Measurements from ENCODE around the gene RSPH1.

Gene RSPH1

DNA sequence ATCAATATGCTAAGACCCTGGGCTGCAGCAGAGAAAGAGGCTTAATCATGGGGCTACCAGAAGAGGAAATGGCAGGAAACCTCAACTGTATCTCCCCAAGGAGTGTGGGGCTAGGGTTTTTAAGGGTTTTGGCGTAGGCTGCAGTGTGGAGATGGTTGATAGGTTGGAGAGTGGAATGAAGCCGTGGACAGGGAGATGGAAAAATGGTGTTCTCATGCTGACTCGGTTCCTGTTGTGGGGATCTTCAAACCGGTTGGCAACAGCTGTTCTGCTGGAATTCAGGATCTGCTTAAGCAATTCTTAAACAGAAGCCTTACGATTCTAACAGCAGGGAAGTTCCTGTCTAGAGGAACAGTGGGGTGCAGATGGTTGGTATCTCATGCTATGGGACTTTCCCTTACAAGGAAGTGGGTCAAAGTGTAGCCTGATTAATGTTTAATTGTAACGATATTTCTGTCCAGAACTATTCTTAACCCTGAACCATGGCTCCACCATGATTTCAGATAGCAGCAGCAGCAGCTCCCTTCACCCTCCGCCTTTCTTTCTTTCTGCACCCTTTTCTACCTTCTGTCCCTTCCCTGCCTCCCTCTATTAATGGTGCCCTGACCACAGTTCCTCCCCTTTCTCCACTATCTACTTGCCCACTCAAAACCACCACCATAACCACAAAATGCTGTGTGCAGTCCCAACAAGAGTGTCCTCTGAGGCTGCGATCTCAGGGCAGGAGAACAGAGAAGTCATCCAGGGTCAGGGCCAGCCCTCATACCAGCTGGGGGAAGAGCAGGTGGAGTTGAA lies 30.8 kb downstream of the RSPH1 start:
- no peak for DNase-seq (ENCODE audit: low spot score)

DNA sequence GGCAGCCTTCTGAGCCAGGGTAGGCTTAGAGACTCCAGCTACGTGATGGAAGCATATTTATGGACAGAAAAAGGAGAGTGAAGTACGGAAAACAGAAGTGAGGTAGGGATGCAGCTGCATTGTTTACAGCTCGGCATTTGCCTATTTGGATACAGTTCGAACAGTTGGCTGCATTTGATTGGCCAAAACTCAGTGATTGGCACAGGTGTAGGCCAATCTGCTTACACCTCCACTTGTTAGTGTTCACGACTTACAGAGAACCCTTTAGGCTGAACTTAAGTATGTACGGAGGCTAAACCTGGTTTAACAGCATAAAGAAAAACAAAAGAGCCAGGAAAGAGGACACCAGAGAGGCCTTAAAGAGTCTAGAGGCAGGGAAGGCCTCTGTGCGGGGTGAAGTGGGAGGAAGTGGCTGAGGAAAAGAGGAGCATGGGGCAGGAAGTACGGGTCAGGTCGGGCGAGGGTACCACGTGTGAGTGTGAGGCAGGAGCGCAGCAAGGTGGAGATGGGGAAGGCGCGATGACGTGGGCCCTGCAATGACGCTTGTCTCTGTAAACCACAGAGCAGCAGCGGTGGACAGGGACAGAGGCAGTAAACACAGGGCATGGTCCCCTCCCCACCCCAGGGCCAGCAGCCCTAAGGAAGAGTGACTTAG lies 32.0 kb downstream of the RSPH1 start:
- DNase-seq (ENCODE audit: low spot score) = peak; percentile 79

DNA sequence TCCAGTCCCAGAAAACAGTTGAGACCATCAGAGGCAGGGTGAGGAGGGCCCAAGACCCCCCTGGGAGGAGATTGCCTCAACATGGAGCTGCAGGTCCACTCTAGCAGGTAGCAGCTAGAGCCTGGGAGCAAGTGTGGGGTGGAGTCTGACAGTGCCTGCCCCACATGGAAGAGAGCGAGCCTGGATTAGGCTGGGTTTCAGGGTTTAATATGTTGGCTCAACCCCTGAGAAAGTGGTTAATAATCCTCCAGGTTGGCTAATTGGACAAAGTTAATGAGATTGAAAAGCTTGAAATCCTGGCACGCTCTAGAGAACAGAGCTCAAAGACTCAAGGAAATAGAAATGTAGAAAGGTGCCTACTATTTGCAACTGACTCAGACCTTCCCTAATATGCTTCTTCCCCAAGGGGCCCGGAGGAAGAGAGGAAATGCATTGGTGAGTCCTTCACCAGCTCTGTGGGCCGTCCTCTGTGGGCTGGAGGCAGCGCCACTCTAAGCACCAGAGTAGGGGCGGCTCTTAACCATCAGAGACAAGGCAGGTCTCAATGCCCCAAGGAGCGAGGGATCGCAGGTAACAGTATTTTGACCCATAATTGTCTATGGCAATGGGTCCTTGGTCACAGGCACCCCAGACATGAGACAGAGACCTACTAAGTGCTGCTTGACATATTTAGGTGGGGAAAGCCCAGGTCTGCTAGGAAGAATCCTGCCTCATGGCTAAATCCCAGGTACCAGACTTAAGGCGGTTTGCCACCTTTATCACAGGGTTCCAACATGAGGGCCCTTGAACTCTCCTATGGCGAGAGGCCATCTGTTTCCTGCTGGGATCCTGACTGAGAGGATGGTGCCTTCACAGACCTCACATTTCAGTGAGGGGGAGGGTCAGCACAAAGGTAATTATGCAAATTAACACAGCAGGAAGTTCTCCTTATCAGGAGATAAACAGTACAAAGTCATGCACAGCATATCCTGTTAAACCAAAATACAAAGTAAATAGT lies 33.8 kb downstream of the RSPH1 start:
- no peak for DNase-seq (ENCODE audit: low spot score)

DNA sequence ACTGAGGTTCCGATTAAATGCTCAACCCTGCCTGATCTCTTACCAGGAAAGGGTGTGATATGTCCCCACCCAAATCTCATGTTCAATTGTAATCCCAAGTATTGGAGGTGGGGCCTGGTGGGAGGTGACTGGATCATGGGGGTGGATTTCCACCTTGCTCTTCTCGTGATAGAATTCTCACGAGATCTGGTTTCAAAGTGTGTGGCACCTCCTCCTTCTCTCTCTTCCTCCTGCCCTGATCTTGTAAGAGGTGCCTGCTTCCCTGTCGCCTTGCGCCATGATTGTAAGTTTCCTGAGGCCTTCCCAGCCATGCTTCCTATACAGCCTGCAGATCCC lies 34.9 kb downstream of the RSPH1 start:
- no peak for DNase-seq (ENCODE audit: low spot score)

DNA sequence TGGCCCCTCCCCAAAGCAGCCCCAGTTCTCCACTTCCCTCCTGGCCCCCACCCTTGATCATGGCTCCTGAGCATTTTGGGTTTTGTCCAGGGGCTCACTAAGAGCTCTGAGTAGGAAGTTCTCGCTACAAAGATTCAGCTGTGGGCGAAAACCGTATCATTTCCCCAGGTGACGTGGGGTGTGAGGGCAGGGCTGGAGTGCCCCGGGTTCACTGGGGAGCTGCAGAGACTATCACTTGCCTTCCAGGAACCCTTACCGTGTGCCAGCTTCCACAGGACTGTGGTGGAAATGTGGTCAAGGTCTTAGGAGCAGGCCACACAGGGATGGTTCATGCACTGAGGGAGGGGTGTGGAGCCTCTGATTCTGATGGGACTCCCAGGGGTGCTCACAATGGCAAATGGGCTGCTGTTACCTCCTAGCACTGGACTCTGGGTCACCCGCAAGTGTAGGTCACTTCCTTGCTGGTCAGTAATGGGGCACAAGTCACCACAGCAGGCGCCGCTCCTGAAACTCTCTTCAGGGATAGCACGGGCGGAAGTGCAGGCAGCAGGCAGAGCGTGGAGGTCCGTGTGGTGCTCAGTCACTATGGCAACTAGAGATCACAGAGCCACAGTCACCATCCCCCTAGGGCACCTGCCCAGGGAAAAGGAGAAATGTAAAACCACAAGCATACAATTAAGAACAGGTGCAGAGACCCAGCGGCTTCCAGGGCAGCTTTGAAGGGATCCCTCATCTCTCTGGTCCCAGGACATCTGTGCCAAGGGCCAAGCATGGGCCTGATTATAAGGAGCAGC lies 35.4 kb downstream of the RSPH1 start:
- DNase-seq (ENCODE audit: low spot score) = peak; percentile 49

DNA sequence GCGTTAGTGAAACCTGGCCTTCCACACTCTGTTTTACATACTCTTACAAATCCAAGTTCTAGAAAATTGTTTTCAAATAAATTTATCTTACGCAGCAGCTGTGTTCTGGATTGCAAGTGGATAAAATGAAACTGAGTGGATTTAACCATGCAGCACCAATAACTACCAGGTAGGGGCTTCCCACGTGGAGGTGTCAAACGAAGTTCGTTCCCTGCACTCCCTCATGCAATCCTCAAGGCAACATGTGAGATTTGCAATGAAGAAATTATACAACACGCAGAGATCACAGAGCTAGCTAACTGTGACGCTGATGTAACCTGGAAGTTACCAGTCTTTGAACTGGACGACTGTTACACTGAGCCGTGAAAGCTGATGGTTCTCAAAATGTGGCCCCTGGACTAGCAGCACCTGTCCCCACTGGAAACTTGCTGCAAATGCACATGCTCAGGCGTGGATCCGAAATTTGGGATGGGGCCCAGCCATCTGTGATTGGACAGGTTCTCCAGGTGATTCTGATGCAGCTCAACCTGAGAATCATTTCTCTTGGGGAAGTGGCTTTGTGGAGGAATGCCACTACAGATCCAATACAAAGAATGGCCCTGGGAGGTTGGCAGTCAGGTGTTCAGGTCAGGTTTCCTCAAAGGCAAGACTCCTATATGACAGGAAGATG lies 36.3 kb downstream of the RSPH1 start:
- no peak for DNase-seq (ENCODE audit: low spot score)

DNA sequence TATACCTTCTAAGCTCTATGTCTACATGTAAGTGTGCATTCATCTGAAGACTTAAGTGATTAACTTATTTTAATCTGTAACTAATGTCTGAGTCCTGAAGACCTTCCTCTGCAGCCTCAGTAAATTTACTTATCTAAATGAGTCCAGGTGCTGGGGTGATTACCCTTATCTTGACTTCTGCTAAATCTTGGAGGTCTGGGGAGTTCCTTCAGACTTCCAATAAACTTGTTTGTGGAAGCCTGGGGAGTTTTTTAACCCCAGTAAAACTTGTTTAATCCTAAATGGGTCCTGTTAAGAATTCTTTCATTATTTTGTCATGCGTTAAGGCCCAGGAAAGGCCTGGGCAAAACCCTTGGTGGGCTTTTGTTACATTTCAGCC lies 37.0 kb downstream of the RSPH1 start:
- DNase-seq (ENCODE audit: low spot score) = no peak

DNA sequence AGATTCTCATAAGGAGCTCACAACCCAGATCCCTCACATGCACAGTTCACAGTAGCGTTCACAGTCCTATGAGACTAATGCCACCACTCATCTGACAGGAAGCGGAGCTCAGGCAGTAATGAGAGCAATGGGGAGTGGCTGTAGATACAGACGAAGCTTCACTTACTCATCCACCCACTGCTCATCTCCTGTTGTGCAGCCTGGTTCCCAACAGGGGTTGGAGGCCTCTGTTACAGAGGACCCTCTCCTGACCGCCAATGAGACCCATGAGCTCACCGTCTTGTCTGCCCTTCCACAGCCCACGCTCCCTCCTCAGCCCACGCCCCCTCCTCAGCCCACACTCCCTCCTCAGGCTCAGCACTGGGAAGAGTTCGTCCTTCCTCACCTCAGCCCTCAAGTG lies 39.6 kb downstream of the RSPH1 start:
- DNase-seq (ENCODE audit: low spot score) = peak; percentile 58

DNA sequence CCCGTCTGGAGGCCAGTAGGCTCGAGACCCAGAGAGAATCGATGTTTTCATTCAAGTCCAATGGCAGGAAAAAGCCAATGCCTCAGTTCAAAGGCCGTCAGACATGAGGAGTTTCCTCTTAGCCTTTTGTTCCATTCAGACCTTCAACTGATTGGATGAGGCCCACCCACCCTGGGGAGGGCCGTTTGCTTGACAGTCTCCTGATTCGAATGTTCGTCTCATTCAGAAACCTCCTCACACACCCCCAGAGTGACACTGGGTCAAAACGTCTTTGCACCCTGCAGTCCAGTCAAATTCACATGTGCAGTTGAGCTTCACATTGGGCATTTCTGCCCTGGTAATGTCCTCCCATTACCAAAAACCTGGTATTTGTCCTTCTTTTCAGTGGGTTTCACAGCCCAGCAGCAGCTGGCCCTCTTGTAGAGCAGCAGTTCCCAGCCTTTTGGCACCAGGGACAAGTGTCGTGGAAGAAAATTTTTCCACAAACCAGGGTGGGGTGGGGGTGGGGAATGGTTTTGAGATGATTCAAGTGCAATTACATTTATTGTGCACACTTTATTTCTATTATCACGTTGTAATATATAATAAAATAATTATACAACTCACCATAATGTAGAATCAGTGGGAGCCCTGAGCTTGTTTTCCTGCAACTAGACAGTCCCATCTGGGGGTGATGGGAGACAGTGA lies 40.1 kb downstream of the RSPH1 start:
- DNase-seq (ENCODE audit: low spot score) = no peak

DNA sequence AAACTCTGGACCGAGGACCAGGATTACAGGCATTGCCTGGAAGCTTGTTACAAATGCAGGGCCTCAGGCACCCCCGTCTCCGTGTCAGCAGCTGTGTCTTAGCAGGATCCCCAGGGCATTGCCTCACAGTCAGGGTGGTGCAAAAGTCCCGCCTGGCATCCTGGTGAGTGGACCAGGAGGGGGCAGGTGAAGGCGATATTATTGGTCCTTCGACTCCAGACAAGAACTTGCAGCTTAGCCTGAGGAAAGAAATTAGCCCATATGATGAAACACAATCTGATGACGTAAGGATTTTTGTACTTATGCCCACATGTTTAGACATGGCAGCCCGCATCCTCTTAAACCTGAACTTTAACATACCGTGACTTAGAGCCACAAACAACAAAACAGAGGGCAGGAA lies 40.8 kb downstream of the RSPH1 start:
- DNase-seq (ENCODE audit: low spot score) = no peak

DNA sequence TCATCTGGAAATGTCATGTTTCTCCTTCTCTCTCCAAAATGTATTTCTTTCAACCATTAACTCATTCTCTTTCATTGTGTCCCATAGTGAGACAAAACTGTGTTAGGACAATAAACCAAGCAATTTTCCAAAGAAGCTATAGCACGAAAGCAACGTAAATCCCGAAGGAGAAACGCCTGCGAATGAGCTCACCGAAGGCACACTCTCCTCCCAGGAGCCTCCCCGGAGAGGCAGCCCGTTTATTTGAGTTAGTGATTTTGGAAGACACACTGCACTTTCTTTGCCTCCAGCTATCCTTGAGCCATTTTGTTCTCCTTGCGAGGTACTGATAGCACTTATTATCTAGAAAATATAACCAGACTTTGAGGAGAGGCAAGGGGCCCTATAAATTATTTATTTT lies 41.2 kb downstream of the RSPH1 start:
- no peak for DNase-seq (ENCODE audit: low spot score)

DNA sequence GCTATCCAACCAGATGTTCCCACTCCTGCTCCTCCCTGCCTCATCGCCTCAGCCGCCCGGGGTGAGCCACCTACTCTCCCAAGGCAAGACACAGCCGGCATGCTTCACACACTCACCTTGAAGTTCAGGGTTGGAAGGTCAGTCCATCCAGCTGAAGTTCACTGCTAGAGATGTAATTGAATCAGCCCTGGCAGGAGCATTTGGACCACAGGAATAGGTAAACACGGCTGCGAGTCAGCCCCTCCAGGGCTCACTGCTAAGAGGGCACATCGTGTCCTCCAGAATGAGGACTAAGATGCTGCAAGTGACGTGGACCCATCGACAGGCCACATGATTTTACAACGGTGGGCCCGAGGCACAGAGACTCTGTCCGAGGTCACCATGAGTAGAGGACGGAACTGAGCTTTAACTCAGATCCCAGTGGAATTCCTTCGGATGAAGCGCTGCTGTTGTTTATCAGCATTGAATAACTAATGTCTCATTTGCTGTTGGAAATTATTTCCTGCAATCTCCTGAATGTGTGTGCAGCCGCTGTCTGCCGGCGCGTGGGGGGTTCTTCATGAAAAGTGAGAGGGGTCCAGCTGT lies 41.9 kb downstream of the RSPH1 start:
- DNase-seq (ENCODE audit: low spot score) = no peak

DNA sequence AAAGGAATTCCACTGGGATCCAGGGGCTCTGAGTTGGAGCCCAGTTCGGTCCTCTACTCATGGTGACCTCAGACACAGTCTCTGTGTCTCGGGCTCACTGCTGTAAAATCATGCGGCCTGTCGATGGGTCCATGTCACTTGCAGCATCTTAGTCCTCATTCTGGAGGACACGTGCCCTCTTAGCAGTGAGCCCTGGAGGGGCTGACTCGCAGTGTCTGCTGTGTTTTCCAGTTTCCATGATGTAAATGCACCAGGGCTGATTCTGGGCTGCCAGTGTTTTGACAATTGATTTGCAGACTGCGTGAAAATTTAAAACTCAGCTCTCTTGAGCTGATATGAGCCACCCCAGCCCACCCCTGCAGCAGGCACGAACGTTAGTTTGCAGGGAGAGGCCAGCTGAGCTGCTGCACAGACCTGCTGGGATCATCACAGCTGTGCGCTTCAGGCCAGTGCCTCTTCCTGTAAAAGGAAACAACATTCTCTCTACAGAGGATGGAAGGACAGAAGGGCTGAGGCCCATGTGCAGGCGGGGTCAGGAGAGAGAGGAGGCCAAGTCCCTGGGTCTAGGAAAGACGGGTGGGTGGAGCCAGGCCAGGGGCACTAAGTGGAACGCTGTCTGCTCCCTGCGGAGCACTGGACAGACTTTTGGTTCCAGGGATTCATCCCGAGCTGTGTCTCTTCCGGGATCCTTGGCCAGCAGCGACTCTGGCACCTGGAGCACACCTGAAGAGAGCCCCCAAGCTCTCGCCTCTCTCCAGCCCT lies 42.6 kb downstream of the RSPH1 start:
- no peak for DNase-seq (ENCODE audit: low spot score)

DNA sequence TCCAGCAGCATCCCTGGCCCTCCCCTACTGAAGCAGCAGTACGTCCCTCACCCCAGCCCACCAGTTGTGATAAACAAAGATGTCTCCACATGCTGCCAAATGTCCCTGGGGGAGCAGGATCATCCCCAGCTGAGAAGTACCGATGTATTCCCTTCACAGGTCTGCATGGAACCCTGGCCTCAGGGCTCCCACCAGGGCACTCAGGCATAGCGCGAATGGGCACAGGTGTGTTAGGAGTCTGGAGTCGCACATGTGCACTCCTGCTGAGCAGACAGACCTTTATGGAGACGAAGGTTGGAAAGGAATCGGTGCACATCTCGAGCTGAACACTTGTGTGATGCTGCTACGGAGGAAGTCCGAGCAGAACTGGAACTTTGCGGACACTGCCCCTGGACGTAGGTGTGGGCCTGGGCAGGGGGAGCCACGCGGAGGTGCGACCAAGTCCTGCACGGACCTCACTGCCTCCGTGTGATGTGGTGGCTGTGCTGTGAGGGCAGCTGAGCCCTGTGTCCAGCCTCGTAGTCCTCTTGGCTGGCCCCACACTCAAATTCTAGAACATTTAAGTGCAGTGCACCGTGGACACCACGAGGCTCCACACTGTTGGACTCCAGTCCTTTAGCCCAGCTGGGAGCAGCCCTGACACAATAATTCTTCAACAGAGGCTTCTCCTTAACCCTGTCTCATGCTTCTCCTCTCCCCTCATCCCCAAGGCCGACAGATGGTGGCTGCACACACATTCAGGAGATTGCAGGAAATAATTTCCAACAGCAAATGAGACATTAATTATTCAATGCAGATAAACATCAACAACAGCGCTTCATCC lies 43.4 kb downstream of the RSPH1 start:
- no peak for DNase-seq (ENCODE audit: low spot score)

DNA sequence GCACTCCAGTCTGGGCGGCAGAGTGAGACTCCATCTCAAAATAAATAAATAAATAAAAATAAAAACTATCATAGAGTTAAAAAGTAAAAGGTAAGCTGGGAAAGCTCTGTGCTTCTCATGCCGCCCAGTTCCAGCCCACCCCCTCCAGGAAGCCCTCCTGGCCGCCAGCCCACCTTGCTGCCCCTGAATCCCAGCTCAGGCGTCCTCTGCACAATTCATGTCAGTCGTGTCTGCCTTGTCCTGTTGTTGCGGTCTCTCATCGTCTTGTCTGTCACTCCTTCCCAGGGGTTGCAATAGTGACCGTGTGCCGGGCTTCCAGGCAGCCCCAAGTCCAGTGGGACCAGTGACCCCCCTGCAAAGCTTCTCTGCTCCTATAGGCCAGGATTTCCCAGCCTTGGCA lies 44.1 kb downstream of the RSPH1 start:
- DNase-seq (ENCODE audit: low spot score) = no peak

DNA sequence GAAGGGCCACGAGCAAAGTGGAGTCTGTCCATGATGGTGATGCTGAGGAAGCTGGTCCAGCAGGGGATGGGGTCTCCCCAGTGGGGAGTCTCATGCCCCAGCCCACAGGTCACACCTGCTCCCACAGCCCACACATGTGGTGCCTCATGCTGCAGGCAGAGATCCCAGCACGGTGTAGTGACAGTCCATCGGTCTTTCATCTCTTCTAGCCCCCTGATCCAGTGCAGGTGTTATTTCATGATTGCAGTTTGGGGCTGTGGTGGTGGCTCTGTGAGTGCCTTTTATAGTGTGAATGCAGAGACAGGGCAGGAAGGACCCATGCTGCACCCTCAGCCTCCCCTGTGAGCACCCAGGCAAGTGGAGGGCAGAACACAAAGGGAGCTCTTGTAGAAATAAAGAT lies 47.3 kb downstream of the RSPH1 start:
- DNase-seq (ENCODE audit: low spot score) = no peak

DNA sequence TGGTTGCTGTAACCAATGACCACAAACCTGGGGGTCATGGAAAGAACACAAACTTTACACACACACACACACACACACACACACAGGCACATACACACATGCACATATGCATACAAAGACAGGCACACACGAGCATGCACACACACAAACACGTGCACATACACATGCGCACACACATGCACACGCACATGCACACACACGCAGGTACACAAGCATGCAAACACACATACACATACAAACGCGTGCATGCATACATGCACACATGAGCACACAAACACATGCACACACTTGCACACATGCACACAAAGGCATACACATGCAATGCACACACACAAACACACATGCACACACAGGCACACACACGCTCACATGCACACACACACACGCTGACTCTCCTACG lies 48.3 kb downstream of the RSPH1 start:
- DNase-seq (ENCODE audit: low spot score) = no peak

DNA sequence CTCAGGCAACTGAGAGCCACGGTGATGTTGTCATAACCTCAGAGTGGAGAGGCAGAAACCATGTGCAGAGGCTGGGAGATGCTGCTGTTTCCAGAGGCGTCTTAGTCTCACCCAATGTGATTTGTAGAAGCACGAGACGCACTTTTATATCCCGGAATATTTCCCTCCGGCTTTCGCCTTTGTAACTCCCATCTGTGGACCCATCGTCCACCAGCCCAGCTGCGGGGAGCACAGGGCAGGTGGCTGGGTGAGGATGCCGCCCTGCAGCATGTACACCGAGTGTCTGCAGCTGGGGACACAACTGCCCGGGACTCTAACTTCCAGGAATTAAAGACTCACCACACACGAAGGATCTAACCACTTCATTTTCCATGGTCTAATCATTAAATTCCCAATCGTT lies 48.8 kb downstream of the RSPH1 start:
- DNase-seq (ENCODE audit: low spot score) = no peak

DNA sequence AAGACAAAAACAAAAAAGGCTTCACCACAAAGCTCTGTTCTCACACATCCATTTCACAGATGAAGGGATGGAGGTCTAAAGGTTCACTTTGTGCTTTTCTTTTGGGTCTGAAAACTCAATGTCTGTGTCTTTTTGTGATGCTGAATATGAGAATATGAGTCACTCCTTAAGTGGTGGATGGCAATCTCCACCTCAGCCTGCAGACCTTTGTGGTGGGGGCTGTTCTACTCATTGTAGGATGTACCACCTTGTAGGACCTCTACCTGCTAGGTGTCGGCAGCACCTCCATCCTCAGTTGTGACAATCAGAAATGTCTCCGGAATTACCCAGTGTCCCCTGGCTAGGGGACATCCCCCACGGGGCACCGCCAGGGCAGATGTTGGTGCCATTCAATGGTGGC lies 49.5 kb downstream of the RSPH1 start:
- DNase-seq (ENCODE audit: low spot score) = no peak

Data from CD4-positive, alpha-beta T cell treated with Interleukin-15 for 4 hours (primary cell).